Hematopoietic multipotent progenitor cell (in vitro differentiated cells): ENCODE measurements around the gene COL5A1. TPM values are rescaled to one million over a fixed set of nuclear protein-coding genes. Genes with fewer than 3 reads are reported as not detected.

Experiments
- DNase-seq, 3 donors: peaks; one replicate each; pipeline ENCODE4 v3.0.0-alpha.2; 2011 to 2015; ENCODE audit warnings: low read depth in 2 of 3, low spot score in 2 of 3
- total RNA-seq: library from RNA; depleted of rRNA; stranded (reverse); fragments of >200 nt; gene quantifications from one replicate; pipeline ENCODE4 v1.2.3, GENCODE V29; 2012

Gene COL5A1
- total RNA-seq, 1 donor: 10.5 TPM

DNA sequence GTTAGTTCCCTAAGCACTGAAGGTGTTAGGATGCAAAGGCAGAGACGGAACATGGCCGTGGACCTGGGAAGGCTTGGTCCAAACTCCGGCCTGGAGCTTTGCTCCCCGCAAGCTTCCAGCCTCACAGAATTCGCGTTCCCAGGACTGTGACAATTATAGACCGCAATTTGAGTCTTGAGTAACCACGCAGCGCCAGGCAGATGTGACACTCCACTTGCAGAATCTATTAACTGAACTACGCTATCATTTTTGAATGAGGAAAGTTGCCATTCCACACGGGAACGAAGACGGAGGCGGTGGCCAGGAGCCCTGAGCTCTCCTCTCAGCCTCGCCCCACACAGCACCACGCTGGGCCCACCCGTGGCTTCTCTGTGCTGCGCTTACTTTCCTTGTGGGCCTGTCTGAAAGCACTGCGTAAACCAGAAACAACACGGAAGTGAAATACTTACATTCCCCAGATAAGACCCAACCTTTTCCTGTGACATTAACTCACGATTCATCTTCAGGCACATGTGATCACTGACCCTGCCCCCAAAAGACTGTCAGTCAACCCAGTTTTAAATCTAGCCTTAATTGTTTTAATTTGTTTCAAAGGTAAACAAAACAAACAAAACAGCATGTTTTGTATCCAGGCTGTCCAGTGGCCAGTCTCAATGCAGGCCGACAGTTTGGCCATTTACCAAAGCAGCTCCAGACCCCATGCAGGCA, 16.1 kb upstream of the COL5A1 start:
- DNase-seq: no peak

- DNase-seq: no peak
Observed at GRCh38 chr9:134626069-134626423, 15.6 kb upstream of the COL5A1 start.

GRCh38 chr9:134626571-134627416, 14.8 kb upstream of the COL5A1 start:
- no peak for DNase-seq

GRCh38 chr9:134627417-134628353, 13.9 kb upstream of the COL5A1 start:
- no peak for DNase-seq

DNA sequence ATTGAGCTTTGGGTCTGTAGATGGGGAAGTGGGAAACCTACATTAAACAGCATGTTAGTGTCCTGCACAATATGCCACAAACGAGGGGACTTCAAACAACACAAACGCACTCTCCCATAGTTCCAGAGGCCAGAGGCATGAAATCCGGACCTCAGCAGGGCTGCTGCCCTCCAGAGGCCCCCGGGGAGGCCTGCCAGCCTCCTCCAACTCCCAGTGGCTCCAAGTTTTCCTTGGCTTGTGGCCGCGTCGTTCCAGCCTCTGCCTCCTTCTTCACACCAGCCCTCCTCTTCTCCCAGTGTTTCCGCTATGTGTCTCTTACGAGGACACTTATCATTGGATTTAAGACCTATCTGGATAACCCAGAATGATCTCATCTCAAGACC, 13.3 kb upstream of the COL5A1 start:
- no peak for DNase-seq

- DNase-seq: no peak
Observed at GRCh38 chr9:134629061-134629585, 12.5 kb upstream of the COL5A1 start.

DNA sequence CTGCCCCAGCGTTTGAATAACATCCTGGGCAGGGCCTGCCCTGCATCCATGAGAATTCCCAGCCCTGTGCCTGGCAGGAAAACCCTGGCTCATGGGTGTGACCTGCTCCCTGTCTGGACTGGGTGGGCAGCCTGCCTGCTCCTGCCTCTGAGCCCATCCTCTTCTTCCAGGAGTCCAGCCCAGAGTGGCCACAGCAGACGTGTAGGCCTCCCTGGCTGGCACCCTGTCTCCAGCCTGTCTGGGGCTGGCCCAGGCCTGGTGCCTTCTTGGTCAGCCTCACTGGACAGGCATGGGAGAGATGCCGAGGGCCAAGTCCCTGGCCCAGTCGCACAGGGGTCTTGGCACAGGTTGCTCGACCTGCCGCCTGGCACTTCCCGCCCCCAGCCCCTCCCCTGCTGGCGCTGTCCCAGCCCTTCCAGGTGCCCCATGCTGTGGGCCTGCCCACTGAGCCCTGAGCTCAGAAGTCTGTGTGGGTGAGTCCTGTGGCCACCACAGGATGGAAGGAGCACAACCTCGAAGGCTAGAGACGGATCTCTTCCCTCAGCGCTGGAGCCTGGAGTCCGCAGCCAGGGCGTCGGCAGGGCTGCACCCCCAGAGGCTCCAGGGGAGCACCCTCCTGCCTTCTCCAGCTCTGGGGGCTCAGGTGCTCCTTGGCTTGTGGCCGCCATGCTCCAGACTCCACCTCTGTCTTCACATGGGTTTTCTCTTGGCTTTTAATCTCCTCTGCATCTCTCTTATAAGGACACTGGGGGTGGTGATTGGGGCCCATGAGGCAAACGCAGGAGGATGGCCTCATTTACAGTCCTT, 11.8 kb upstream of the COL5A1 start:
- DNase-seq: no peak

DNA sequence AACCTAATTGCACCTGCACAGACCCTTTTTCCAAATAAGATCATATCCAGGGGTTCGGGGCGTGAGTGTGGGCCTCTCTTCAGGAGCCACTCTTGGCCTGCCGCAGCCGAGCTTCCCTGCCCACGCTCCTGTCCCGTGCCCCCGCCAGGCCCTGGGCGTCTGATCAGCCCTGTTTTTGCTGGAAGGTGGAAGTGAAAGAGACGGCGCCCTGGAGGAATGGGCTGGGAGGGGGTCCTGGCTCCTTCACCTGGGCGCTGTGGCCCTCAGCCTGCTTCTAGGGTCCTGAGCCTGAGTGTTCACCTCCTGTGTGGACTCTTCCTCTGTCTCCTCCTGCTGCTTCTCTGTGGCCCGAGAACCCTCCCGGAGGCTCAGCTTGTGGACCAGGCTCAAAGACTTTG, 11.2 kb upstream of the COL5A1 start:
- DNase-seq: no peak

DNA sequence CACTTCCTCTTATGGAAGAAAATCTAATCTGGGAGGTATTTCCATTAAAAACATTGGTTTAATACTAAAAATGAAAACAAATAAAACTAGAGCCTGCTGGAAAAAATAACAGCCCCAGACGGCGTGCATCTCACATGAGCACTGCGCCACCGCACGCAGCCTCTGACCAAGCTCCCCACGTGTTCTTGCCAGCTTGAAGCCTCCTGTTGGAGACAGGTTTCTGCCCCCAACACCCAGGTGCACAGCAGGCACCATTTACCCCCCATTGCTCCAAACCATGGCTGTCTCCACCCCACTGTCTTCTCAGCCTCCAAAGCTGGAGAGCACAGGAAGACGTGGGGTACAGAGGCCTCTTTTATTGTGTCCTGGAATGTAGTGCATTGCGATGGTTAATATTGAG, 10.7 kb upstream of the COL5A1 start:
- no peak for DNase-seq

DNA sequence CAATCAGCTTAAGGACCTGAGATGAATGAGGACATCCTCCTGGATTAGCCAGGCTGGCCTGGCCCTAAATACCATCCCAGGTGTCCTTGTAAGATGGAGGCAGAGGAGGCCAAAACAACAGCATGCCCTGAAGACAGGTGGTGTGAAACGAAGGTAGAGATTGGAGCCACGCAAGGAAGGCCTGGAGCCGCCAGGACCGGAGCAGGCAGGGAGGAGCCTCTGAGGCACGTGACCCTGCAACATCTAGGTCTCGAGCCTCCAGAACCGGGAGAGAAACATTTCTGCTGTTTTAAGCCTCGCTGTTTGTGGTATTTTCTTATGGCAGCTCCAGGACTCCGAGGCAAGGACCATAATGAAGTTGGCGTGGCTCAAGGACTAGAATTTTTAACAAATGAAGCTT, 9.7 kb upstream of the COL5A1 start:
- no peak for DNase-seq

- DNase-seq: no peak
Observed at GRCh38 chr9:134632329-134632728, 9.3 kb upstream of the COL5A1 start.

DNA sequence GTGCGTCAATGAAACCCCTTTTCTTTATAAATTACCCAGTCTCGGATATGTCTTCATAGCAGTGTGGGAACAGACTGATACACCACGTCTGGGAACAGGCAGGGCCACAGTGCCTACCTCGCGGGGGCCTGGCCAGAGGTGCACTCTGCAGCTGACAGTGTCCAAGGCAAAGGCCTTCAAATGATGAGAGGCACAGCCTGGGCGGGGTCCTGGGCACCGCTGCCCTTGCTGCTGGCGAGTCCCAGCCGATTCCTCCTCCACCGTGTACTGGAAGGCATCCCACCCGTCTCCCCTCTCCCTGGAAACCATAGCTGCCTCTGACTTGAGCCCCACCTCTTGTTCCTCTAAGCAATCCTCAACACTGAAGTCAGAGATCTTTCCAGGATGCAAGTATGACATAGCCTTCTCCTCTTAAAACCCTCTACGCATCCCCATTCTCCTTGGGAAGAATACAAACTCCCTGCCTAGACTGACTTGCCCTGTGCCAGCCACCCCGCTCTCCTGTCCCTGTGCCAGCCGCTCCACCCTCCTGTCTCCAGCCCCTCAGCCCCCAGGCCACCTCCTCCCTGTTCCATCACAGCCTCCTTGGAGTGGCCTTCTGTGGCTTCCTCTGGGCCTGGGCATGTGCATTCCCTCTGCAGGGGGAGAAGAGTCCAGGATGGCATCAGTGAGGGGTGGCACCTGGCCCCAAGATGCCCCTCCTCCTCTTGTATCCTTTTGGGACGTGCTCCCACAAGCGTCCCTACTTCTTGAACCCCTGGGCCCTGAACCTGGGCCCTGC, 8.1 kb upstream of the COL5A1 start:
- DNase-seq: no peak

DNA sequence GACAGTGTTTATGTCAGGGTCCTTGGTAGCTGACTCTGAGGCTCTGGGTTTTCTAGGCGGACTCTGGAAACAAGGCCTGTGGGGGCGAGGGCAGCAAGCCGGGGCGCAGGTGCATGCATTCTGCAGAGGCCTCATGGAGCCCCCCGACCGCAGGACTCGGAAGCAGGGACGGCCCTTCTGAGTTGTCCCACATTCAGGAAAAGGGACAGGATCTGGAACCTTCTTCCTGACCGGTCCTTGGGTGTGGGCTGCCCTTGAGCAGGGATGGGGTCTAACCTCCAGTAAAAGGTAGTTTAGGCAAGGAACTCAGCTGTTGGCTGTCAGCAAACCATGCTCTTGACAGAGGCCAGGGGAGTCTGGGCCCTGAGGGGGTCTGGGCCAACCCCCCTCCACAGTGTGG, 7.4 kb upstream of the COL5A1 start:
- no peak for DNase-seq

DNA sequence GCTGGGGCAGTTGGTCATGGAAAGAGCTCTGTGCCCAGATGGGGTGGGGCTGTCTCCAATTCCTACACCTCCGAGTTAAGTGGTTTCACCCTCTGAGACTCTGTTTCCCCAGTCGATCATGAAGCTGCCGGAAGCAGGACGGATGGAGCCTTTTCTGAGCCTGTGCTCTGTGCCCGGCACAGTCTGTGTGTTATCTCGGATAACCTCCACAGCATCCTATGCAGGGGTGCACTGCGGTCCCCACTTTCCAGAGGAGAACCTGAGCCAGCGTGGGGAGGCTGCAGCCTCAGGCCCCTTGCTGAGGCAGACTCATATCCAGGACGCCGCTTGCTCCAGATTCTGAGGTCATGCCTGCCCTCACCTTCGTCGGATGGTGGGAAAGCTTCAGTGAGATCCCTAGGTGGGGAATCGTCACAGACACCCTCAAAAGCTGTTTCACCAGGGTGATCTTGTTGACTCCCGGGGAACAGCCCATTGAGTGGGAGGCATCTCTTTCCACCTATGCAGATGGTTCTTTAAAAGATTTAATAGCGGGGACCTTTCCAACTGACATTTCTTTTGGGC, 6.9 kb upstream of the COL5A1 start:
- DNase-seq: no peak

- no peak for DNase-seq
Observed at GRCh38 chr9:134635351-134636148, 6.1 kb upstream of the COL5A1 start.

DNA sequence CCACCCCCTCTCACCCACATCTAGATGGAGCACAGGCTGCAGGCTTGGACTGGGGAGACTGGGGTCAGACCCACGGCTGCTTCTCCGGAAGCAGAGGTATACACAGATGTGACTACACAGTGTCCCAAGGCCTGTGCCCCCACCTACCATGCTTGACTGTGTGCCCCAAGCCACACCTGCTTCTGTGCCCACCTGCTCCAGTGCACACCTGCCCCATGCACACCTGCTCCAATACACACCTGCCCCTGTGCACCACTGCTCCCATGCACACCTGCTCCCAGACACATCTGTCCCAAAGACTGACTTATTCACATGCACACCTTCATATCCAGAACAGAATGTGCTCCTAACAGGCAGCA, 5.5 kb upstream of the COL5A1 start:
- no peak for DNase-seq

- no peak for DNase-seq
Observed at GRCh38 chr9:134637241-134637640, 4.4 kb upstream of the COL5A1 start.
